Measurements from ENCODE around the gene CLUH.

Gene CLUH, protein sequence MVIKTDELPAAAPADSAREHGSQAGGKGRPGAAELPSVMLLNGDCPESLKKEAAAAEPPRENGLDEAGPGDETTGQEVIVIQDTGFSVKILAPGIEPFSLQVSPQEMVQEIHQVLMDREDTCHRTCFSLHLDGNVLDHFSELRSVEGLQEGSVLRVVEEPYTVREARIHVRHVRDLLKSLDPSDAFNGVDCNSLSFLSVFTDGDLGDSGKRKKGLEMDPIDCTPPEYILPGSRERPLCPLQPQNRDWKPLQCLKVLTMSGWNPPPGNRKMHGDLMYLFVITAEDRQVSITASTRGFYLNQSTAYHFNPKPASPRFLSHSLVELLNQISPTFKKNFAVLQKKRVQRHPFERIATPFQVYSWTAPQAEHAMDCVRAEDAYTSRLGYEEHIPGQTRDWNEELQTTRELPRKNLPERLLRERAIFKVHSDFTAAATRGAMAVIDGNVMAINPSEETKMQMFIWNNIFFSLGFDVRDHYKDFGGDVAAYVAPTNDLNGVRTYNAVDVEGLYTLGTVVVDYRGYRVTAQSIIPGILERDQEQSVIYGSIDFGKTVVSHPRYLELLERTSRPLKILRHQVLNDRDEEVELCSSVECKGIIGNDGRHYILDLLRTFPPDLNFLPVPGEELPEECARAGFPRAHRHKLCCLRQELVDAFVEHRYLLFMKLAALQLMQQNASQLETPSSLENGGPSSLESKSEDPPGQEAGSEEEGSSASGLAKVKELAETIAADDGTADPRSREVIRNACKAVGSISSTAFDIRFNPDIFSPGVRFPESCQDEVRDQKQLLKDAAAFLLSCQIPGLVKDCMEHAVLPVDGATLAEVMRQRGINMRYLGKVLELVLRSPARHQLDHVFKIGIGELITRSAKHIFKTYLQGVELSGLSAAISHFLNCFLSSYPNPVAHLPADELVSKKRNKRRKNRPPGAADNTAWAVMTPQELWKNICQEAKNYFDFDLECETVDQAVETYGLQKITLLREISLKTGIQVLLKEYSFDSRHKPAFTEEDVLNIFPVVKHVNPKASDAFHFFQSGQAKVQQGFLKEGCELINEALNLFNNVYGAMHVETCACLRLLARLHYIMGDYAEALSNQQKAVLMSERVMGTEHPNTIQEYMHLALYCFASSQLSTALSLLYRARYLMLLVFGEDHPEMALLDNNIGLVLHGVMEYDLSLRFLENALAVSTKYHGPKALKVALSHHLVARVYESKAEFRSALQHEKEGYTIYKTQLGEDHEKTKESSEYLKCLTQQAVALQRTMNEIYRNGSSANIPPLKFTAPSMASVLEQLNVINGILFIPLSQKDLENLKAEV (N-terminal part only)

DNA sequence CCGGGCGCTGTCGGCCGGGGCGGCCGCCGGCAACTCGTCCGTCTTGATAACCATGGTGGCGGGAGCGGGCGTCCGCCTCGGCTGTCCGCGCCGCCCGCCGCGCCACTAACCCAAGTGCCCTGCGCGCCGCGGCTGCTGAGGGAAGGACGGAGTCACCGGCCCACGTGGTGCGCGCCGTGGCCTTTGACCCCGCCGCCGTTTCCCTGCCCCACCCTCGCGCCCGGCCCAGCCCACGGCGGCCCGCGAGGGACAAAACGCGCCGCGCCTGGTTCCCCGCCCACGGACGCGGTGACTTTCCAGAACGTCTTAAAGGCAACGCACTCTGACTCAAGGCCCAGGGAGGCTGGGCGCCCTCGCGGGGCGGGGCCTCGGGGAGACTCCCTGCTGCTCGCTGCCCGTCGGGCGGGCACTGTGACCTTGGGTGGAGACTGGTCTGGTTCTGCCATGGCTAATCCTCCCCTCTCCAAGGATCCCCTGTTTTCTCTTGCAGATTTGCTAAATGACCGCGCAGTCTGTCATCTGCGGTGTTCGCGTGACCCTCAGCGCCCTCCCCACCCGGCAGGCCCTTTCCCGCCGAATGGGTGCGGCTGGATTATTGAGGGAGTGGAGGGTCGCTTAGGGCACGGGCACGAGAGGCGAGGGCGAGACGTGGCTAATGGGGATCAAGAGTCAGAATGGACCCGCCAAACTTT, at the start of gene CLUH:
Gene CLUH, minus strand, starts transcription at position 157 of the 692 bp plus-strand sequence. Its CDS starts 103 bp downstream, at position 54.
- peak in 1 of 2 experiments; percentile 85 for DNase-seq

DNA sequence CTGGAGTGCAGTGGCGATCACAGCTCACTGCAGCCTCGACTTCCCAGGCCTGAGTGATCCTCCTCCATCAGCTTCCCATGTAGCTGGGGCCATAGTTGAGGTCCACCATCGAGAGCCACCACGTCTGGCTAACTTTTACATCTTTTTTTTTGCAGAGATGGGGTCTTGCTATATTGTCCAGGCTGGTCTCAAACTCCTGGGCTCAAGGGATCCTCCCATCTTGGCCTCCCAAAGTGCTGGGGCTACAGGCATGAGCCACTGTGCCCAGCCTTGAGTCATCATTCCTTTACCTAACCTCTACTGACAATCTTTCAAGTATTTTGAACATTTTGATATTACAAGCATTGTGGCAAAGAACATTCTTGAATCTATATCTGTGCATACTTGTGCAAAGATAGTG, 47.3 kb upstream of the CLUH start:
- no peak for DNase-seq

DNA sequence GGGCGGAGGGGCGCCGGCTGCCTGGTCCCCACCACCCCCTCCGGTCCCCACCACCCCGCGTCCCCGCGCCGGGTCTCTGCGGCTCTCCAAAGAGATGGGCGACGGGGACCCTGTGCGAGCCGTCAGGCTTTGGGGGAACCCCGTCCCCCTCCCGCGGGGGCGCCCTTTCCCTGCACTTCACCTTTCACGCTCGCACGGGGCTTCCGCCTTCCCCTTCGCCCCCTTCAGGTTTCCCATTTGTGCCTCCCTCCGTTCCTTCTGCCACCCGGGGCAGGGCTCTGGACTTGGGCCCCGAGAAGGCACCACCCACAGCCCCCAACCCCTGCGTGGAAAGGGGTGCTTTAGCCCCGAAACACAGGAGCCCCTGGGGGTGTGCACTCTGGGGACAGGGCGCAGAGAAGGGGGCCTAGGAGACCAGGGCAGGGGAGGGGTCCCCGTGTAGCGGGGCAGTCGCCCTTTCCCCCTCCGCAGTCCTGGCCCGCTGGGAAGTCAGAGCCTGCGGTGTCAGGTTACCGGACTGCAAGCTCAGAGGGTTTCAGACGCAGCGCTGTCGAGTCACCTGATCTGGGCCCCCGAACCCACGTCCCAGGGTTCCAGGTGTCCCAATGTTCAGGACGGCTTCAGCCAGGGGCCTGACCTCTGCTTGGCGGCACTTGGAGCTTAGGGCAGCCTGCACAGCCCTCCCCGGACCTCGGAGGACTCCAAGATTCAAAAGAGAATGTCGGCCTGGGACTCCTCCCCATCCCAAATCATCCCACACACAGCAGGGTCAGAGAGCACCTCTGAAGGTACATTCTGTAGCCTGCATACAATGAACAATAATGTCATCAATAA, 44.5 kb upstream of the CLUH start:
- no peak for DNase-seq

DNA sequence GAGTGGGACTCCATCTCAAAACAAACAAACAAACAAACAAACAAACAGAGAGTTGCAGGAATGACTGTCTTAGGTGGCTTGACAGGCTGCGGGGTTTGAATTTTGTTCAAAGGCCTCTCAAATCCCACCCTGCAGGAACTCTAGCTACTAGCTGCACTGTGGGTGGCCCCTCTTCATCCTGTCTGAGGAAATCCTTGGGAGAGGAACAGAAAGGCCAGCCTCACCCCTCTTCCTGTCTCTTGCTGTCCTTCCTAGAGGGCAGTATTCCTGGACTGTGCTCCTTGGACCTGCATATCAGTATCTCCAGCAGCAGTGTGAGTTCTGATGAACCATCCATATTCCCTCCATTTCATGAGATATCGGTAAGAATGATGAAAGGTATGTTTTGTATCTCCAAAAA, 39.9 kb upstream of the CLUH start:
- DNase-seq = no peak

DNA sequence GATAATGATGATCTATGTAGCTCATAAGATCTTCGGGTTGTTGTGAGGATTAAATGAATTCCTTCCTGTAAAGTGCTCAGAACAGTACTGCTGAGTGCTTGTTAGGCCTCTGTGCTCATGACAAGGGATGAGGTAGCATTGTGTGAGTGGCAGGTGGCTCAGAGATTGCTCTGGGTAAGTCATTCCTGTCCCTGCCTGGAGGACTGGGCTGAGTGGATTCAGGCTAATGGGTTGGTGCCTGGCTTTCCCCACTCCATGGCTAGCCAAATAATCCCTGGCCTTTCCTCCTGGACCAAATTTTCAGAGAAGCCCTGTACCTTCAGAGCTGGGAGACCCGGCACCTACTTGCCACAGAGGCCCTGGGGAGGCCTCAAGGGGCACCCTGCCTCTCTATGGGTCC, 39.2 kb upstream of the CLUH start:
- no peak for DNase-seq

DNA sequence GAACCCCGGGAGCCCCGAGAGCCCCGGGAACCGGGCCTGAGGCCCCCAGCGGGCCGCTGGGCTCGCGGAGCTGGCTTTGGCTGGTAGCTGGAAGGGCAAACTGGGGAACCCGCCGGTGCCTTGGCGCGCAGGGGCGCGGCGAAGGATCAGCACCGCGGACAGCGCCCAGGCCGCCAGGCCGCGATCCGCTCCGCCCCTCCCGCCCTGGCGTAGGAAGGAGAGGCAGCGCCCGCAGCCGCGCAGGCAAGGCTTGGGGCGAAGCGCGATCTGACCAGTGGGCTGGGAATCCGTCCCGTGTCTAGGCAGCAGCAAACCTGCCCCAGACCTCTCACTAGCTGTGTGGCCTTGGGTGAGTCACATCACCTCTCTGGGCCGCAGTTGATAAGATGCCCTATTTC, 38.2 kb upstream of the CLUH start:
- no peak for DNase-seq

DNA sequence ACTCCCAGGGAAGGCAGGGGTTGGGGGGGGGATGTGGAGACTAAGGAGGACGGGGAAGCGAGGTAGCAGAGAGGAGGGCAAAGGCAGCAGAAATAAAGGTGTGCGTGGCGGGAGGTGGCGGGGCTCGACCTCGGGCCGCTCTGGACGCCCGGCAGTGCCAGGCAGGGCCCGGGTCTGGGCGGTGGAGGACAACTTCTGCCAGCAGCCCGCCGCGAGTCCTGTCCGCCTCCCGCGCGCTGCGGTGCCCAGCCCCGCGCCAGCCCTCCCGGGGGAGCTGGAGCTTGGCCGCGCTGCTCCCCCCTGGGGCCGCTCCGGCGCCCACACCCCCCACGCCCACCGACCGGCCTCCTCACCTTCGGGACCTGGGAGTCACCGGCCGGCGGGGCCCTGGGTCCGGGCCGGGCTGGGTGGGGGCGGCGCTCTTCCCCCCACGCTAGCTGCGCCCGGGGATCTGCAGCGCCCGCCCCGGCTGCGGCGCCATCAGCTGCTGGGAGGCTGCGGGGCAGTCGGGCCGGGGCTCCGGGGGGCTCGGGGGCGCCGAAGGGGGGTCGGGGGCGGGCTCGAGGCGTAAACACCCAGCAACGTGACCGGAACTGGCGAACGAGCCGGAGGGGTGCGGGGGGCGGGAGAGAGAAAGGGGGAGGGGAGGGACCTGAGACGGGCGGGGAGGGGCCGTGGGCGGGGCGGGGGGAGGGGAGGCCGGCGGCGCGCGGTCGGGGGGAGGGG, 37.7 kb upstream of the CLUH start, which contains the start of gene CCDC92B:
Gene CCDC92B, minus strand, starts transcription at position 595 of the 726 bp plus-strand sequence. CDS start 14,507 bp downstream, outside the sequence.
- DNase-seq = no peak

DNA sequence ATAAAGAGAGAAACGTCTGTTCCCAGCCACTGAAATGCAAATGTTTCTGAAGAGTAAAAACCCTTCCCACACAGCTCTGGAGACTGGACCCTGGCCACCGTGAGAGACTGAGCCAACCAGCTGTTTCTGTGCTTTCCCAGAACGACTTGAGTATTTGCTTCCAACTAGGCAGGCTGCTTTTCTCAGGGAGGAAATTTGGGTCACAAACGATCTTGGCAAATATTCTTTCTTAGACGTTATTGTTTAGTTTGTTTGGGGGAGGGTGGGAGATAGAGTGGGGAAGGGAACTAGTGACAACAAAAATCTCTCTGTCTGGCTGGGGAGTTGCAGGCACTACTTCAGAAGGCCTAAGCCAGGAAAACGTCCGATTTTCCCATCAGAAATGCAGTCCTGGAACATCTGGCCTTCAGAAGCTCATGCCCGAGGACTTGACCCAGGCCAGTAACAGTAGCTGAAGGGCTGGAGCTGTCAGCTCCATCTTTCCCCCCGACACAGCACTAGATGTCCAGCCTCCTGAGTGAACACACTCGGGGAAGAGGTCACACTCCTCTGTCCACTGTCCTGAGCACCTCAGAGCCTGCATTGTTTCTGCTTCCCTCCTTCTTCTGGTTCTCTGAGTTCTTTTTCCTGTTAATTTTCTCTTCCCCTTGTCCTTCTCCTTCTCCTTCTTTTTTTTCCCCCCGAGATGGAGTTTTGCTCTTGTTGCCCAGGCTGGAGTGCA, 33.9 kb upstream of the CLUH start:
- no peak for DNase-seq

DNA sequence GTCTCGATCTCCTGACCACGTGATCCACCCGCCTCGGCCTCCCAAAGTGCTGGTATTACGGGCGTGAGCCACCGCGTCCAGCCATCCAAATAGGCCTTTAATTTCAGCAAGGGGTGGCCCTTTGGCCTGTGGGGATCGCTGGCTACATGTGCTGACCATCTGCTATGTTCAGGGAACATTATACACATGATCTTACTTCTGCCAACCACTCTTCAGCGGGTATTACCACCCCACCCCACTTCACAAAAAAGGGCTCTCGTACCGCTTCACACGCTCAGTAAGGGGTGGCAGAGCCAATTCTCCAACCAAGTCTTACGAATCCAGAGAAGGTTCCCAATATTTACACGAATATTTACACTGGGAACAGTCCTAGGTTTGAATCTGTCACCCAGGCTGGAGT, 26.1 kb upstream of the CLUH start:
- no peak for DNase-seq

DNA sequence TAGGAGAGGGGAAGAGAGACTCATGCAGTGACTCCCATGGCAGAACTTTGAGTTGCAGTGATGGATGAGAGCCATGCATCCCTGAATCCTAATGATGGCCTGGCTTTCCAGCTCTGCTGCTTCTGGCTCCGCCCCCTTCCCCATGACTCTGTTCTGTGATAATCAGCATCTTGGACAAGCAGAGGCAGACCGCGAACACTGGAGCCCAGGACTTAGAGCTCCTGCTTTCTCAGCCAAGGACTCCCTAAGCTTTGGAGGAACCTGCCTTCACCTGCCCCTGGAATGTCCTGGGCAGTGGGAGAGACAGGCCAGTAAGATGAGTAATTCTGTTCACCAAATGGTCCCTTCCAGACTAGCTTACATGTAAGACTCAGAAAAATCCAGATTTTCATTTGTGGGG, 25.4 kb upstream of the CLUH start:
- no peak for DNase-seq

DNA sequence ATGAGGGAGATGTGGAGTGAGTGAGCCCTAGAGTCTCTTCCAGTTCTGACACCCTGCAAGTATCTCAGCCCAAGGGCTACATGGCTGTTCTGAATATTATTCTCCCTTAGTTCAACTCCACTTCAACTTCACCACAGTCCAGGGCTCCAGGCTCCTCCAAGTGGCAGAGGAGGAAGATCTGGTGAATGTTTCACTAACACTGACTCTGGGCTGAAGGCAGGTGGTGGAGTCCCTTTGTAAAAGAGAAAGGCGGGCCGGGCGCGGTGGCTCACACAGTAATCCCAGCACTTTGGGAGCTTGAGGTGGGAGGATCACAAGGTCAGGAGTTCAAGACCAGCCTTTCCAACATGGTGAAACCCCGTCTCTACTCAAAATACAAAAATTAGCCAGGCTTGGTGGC, 24.3 kb upstream of the CLUH start:
- DNase-seq = no peak

DNA sequence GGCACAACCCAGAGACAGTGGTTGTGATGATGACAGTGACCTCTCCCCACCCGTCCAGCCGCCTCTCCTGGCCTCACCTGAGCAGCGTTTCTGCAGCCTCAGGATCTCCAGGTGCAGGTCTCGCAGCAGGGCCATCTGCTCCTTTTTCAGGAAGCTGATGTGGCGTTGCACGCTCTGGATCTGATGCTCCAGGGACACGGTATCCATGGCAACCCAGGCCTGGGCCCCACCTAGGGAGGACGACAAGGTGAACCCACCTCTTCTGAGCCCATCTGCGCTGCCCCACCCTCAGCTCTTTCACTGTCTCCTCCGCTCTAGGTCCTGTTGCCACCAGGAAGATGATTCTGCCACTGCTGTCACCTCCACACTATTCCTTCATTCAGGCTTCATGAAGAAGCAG, 23.4 kb upstream of the CLUH start:
- no peak for DNase-seq

DNA sequence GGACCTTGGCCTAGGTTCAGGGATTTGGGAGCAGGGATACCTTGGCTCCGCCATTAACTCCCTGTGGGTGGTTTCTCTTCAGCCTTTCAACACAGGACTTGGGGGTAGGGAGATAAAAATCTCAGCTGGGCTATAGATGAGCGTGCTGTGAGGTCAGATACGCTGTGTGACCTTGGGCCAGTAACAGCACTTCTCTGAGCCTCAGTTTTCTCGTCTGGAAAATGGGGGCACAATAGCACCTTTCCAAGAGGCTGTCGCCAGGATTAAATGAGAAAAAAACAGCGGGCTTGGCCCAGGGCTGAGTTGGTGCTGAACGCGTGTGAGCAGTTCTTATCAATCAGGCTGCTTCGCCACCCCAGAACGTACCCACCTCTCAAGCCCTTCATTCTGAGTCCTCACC, 20.2 kb upstream of the CLUH start:
- no peak for DNase-seq

DNA sequence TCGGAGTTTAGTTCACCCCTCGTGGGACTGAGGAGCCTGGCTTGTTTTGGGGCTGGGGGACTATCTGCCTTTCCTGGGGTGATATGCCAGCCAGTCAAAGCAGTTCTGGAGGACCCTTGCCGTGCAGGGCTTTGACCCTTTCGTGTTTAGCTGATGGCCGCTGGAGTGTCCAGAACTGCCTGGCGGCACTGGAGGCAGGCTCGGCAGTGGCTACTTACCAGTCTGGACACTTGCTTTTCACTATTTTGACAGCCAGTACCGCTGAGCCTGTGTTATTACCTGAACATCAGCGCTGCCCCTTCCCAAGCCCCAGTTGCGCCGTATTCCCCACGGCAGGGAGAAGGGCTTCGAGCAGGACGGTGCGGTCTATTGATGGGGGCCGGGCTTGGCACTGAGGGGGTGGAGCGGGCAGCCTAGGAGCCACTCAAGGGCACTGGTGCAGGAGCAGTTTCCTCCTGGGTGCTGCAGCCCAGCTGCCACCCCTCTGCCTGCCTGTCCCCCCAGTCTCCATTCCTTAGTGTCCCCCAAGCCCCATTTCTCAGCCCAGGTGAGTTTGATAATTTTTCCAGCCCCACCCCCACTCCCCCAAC, 19.3 kb upstream of the CLUH start:
- DNase-seq = no peak

DNA sequence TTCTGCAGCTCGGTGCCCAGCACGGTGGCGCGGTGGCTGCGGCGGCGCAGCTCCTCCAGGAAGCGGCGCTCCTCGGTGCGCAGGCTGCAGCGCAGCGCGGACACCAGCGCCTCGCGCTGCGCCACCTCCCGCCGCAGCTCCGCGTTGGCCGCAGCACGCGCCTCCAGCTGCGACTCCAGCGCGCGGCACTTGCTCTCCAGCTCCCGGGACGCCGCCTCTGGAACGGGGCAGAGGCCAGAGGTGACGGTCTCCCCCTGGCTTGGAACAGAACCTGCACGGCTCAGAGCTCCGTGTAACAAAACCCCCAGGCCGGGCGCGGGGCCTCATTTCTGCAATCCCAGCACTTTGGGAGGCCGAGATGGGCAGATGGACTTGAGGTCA, 13.2 kb upstream of the CLUH start:
- no peak for DNase-seq

DNA sequence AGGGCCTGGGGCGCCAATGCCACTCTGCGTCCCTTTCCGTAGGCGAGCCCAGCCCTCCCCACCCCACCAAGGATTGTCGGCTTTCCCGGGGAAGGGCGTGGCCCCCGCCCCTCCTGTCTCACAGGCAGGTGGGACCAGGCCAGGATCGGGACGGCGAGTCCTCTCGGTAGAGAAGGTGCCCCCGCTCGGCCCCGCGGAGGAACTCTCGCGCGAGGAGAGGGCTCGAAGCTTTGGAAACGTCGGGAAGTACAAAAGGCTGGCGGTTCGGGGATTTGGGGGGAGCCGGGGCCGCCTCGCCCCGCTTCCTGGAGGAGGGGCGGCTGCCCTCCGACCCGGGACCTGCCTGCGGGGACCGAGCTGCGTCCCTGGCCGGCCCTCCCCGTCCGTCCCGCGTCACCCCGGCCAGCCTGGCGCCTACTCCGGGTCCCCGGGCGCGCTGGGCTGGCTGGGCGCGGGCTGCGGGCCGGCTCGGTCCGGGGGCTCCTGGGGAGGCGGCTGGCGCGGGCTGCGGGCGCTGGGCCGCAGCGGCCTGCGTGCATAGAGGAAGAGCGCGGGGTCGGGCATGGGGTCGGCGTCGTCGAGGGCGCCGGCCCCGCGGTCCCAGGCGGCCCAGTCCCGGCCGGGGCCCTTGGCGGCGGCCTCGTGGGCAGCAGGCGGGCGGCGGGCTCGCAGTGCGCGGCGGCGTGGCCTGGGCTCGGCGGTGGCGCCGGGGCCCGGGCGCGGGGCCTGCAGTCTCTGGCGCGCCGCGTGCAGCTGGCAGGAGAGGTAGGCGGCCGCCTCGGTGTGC, 12.6 kb upstream of the CLUH start:
- no peak for DNase-seq

DNA sequence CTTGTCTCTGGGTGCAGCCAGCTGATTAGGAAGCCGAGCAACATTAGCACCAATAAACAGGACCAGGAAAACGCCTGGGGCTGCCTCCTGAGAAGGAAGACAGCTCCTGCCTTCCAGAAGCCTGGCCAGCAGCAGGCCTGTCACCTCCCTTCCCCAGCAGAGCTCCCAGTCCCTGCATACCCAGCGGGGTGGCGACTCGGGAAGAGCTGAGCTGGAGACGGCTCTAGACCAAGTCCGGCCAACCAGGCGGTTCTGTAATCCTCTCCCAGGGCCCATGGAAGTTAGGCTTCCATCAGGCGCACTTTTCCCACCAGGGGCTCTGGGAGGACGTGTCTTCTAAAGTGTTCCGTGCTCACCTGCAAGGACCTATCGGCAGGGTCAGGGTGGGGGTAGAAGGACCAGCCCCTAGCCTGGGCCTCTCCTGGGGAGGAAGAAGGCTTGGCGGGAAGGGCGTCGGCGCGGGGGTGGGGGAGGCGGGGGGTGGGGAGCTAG, 12.0 kb upstream of the CLUH start:
- no peak for DNase-seq

DNA sequence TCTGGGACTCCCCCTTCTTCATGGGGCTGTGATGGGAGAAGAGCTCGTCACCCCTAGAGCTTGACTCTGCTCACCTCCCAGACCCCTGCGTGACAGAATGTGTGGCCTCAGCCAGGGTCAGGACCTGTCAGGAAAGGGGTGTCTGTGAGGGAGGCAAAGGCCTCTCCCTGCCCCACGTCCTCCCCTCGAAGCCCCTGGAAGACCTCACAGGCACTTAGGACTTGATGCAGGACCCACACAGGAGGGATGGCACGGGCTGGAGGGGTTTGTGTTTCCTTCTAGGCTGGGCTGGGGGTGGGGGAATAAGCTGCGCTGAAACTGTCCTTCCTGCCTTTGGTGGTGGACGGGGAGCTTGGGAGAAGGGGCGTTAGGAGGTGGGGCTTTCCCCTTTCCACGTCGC, 11.0 kb upstream of the CLUH start:
- no peak for DNase-seq

DNA sequence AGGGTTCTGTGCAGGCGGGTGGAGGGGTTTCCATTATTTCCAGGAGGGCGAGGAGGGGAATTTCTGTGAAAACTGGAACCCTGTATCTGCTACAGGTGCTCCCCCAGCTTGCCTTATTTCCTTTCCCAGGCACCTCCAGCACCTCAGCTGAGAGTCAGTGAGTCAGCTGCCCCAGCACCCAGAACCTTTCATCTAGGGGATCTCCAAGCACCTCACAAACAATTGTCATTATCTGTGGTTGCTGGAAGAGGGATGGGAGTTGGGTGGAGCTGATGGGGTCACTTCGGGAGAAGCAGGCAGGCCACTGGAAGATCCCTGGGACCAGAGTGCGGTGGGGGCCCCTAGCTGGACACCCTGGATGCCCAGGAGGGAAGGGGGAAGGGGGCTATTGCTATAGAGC, 10.0 kb upstream of the CLUH start:
- no peak for DNase-seq
